Immature natural killer cell (primary cell): ENCODE results near the gene NEK11. TPM values are rescaled to one million over a fixed set of nuclear protein-coding genes. Genes with fewer than 3 reads are reported as not detected.
A peak's percentile ranks its signal among the peaks of the same experiment; 100 is the strongest.

ENCODE experiments used
- DNase-seq, 3 donors: peaks; one replicate each; pipeline ENCODE4 v3.0.0; 2022; ENCODE audit warnings: mixed read lengths in 1 of 3
- H3K27ac Mint-ChIP-seq, 6 donors: one replicate each; pipeline ENCODE4 v1.8.0; 2020; ENCODE audit warnings: mixed read lengths in 6 of 6, mild to moderate bottlenecking in 5 of 6, inconsistent platforms in 4 of 6, moderate library complexity in 3 of 6
- H3K27me3 Mint-ChIP-seq, 3 donors: one replicate each; pipeline ENCODE4 v1.8.0; 2020 to 2021; ENCODE audit warnings: low read depth in 3 of 3, mild to moderate bottlenecking in 3 of 3, mixed read lengths in 3 of 3, moderate library complexity in 3 of 3, inconsistent platforms in 1 of 3
- H3K36me3 Mint-ChIP-seq, 3 donors: one replicate each; pipeline ENCODE4 v1.8.0; 2020; ENCODE audit warnings: mixed read lengths in 3 of 3, inconsistent platforms in 2 of 3, mild to moderate bottlenecking in 2 of 3
- H3K4me1 Mint-ChIP-seq, 2 donors: one replicate each; pipeline ENCODE4 v1.8.0; 2020; ENCODE audit warnings: inconsistent platforms in 2 of 2, mild to moderate bottlenecking in 2 of 2, mixed read lengths in 2 of 2, moderate library complexity in 1 of 2
- H3K4me3 Mint-ChIP-seq, 5 donors: one replicate each; pipeline ENCODE4 v1.8.0; 2020; ENCODE audit warnings: mild to moderate bottlenecking in 5 of 5, mixed read lengths in 5 of 5, inconsistent platforms in 3 of 5, moderate library complexity in 3 of 5
- H3K9me3 Mint-ChIP-seq, 6 donors: one replicate each; pipeline ENCODE4 v1.8.0; 2020; ENCODE audit warnings: mild to moderate bottlenecking in 6 of 6, mixed read lengths in 6 of 6, inconsistent platforms in 4 of 6, moderate library complexity in 3 of 6
- polyA plus RNA-seq, 3 donors: library from polyadenylated mRNA; unstranded; fragments of 300-500 nt; fragmentation: Illumina TruSeq; gene quantifications; one replicate each; pipeline ENCODE4 v1.2.3, GENCODE V29; 2021

The NEK11 gene
- polyA plus RNA-seq, 3 donors from 2014 or later = 0.41 to 0.47 TPM; not detected in 1

DNA sequence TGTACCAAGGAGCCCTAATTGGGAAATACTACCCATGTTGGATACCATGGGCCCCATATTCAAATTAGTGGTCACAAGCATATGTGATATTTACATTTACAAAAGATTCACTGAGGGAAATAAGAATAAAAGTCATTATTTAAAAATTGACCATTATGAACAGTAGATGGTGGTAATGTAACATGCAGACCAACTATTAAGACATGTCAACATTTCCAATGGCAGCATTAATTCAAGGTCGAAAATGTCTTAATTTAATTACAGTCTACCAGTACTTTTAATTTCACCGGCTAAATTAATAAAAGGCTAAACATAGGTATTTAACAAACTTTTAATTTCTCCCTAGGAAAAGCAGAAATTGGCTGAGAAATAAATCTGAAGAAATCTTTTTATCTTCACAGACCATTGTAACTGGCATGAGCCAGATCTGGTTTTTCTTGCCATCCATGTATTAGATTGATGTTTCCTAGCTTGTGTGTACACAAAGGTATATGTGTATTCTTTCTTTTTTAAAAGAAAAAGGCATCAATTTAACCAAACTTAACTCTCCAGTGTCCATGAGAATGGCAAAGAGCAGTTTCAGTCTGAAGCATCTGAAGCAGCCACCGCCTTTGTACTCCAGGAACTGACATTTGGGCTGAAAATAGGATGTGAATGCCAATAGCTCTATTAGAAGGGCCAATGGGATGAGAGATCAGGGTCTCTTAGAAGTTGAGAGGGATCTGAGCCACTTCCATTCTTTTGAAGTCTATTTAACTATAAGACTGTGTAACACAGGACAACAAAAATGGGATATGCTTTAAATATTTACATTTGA is 26.6 kb downstream of the NEK11 start:
- H3K4me1 Mint-ChIP-seq = no peaks in the 10 kb centered on the region
- peaks cover 0 to 6% (median 0%) of the 10 kb centered on the region in 3 donors for H3K36me3 Mint-ChIP-seq
- peaks cover 0 to 2% (median 0%) of the 10 kb centered on the region in 6 donors for H3K9me3 Mint-ChIP-seq
- H3K27ac Mint-ChIP-seq = no peak overlapping the region
- peak in 2 of 3 donors; percentile 8 to 10 for DNase-seq
- peaks cover 0 to 2% (median 2%) of the 10 kb centered on the region in 3 donors for H3K27me3 Mint-ChIP-seq
- H3K4me3 Mint-ChIP-seq = no peak overlapping the region

DNA sequence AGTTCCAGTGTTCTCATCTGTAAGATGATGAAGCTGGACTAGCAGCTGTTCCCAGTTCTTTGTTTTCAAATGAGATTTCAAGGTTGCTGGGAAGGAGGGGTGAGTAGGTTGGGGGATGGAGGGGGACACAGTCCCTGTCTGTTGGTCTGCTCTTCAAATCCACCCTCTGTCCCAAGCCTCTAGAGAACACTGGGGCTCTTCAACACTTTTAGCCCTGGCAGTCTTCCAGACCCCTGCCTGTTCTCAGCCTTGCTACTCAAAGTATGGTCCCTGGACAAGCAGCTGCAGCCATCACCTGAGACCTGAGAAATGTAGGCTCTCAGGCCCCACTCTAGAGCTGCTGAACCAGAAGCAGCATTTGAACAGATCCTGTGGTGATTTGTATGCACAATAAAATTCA is 41.3 kb downstream of the NEK11 start:
- no peaks in the 10 kb centered on the region for H3K36me3 Mint-ChIP-seq

DNA sequence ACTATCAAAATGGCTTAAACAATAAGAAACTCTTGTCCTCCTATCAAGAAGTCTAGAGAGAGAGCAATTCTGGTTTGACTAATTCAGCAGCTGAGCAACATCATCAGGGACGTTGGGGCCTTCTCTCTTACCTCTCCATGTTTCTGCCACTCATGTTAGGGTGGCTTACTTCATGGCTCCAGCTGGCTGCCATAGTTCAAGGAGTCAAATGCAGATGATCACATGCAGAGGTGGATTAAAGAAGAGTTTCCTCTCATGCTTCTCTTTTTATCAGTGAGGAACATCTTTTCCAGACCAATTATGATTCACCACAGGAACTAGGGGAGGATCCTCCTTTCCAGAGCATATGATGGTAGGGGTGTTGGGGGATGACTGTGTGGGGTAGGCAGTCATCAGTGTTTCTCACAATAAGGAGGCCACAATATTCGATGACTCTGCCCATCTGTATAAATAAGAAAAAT is 45.5 kb downstream of the NEK11 start:
- no peak overlapping the region for H3K4me3 Mint-ChIP-seq
- peaks cover 0 to 2% (median 1%) of the 10 kb centered on the region in 3 donors for H3K27me3 Mint-ChIP-seq
- no peak for DNase-seq
- no peaks in the 10 kb centered on the region for H3K9me3 Mint-ChIP-seq
- no peak overlapping the region for H3K27ac Mint-ChIP-seq
- no peaks in the 10 kb centered on the region for H3K36me3 Mint-ChIP-seq
- H3K4me1 Mint-ChIP-seq = no peaks in the 10 kb centered on the region

More for the DNA sequence above, 41.3 kb downstream of the NEK11 start:
- no peaks in the 10 kb centered on the region for H3K4me1 Mint-ChIP-seq
- peaks cover 0 to 2% (median 0%) of the 10 kb centered on the region in 3 donors for H3K27me3 Mint-ChIP-seq
- no peak overlapping the region for H3K4me3 Mint-ChIP-seq
- no peak for DNase-seq
- H3K9me3 Mint-ChIP-seq = no peaks in the 10 kb centered on the region
- peak overlapping the region in 1 of 6 donors; percentile 5 for H3K27ac Mint-ChIP-seq

DNA sequence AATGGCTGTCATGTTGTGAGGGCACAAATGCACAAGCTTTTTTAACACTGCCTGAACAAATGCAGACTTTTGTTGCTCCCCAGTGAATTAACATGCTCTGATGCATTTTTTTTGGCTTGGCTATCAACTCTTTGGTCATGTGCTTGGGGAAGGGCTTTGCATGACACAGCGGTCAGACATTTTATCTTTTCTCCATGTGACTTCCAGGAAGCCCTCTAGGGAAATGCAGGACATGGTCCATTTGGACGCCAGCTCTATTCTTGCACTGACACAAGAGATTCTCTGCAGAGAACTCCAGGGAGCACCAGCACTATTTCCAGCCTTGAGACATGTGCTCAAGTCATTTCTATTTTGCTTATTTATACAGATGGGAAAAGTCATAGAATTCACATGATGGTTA is 46.2 kb downstream of the NEK11 start:
- no peaks in the 10 kb centered on the region for H3K36me3 Mint-ChIP-seq
- no peak overlapping the region for H3K4me3 Mint-ChIP-seq

DNA sequence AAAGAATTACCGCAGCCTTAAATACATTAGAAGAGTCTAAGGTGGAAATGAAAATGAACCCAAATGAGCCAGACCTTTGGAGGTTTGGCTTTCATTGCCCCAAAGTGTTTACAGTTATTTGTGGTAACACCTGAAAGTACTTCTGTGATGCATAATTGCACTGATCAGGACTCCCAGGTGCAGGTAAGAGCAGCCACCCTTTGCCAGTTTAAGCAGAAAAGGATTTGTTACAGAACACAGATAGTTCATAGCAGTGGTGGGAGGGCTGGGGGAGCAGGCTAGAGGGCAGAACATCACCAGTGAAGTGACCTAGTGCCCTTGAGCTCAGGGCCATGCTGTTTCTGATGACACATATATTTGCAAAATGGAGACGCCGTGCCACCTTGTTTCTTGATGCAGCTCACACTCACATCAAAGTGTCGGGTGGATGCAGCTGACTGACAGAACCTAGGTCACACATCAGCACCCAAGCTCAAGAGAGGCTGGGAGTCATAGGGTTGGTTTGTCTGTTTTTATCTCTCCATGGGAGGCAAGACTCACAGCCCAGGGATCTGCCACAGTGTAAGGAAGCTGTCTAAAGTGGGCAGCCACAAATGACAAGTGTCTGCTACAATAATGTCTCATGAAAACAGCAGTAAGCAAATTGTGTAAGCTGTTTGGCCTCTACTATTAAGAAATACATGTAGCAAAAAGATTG is 49.1 kb downstream of the NEK11 start:
- Mint-ChIP-seq H3K9me3 (no peaks in the 10 kb centered on the region), H3K4me3 (no peak overlapping the region), H3K4me1 (no peaks in the 10 kb centered on the region), H3K27me3 (peaks cover 0 to 2% (median 1%) of the 10 kb centered on the region in 3 donors), H3K27ac (no peak overlapping the region), H3K36me3 (no peaks in the 10 kb centered on the region)
- DNase-seq = no peak

More for the DNA sequence above, 46.2 kb downstream of the NEK11 start:
- no peaks in the 10 kb centered on the region for H3K4me1 Mint-ChIP-seq
- no peaks in the 10 kb centered on the region for H3K9me3 Mint-ChIP-seq
- H3K27me3 Mint-ChIP-seq = peaks cover 0 to 2% (median 1%) of the 10 kb centered on the region in 3 donors
- H3K27ac Mint-ChIP-seq = no peak overlapping the region
- no peak for DNase-seq

DNA sequence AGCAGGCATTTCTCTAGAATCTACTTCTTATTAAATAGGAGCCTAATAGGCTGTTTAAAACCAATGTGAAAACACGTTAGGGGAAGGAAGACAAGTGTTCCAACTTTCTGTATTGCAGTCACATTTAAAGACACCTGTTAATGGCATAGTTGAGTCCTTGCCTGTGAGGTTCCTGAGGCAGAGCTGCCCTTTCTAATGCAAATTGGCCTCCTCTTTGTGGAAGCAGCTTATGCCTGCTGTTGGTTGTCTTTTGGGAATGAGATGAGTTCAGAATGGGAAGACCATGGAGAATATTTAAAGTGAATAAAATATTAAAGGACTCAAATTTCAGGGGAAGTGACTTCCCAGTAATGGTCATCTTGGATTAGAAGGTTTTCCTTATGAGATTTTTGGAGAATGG is 51.2 kb downstream of the NEK11 start:
- Mint-ChIP-seq H3K36me3 (no peaks in the 10 kb centered on the region), H3K27ac (no peak overlapping the region), H3K4me1 (no peaks in the 10 kb centered on the region), H3K4me3 (no peak overlapping the region), H3K9me3 (no peaks in the 10 kb centered on the region), H3K27me3 (peaks cover 0 to 2% (median 1%) of the 10 kb centered on the region in 3 donors)
- no peak for DNase-seq

DNA sequence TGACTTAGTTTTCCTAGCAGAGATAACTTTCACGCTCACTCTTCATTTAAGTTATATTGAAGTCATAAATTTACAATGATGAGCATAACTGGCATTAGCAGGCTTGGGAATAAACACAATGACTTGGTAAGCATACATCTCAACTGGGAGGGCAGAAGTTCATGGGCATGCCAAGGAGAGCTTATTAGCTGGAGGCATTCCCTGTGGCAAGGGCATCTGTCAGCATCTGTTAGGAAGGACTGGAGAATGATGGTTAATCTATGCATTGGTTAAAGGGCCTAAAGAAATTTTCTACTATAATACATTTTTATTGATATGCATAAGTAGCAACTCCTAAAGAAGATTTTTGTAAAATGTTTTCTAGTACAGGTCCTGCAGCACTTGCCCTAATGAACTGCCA is 52.4 kb downstream of the NEK11 start:
- Mint-ChIP-seq H3K4me1 (peaks cover 2 to 5% of the 10 kb centered on the region in 2 donors), H3K4me3 (no peak overlapping the region), H3K36me3 (no peaks in the 10 kb centered on the region), H3K9me3 (no peaks in the 10 kb centered on the region), H3K27ac (no peak overlapping the region), H3K27me3 (peaks cover 0 to 2% (median 2%) of the 10 kb centered on the region in 3 donors)
- no peak for DNase-seq

DNA sequence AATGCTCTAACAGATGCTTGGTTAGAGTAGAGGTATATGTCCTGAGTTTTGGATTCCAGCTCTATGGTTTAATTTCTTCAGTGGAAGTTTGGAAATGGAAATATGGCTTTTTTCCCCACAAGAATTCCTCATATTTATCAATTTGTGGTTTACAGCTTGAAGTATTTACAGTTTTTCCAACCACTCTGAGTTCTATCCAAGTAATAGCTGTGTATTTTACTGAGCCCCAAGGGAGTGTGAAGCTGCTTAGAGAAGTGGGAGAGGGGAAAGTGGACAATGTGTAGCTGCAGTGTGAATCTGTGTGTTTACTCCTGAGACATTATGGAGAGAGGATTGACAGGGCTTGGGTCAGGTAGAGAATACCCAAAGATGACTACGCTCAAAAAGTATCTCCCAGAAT is 54.5 kb downstream of the NEK11 start:
- Mint-ChIP-seq H3K9me3 (no peaks in the 10 kb centered on the region), H3K27ac (no peak overlapping the region), H3K27me3 (peaks cover 0 to 2% (median 0%) of the 10 kb centered on the region in 3 donors), H3K4me1 (peaks cover 2 to 6% of the 10 kb centered on the region in 2 donors), H3K4me3 (no peak overlapping the region), H3K36me3 (no peaks in the 10 kb centered on the region)
- DNase-seq = no peak

DNA sequence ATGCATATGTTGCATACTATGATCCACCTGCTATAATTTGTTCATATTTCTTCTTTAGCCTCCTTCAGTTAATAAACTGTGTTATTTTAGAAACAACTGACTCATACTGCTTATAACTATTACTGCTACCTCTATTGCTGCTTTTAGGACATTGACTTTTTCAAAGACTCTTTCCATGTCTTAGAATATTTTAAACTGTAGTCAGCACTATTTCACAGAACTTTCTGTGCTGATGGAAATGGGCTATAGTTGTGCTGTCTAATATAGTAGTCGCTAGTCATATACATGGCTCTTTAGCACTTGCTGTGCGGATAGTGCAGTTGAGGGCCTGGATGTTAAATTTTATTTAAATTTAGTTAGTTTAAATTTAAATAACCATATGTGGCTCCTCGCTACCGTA is 55.6 kb downstream of the NEK11 start:
- DNase-seq = no peak
- Mint-ChIP-seq H3K4me1 (peaks cover 2 to 6% of the 10 kb centered on the region in 2 donors), H3K36me3 (no peaks in the 10 kb centered on the region), H3K9me3 (no peaks in the 10 kb centered on the region), H3K27me3 (peaks cover 0 to 2% (median 0%) of the 10 kb centered on the region in 3 donors), H3K27ac (no peak overlapping the region), H3K4me3 (no peak overlapping the region)

DNA sequence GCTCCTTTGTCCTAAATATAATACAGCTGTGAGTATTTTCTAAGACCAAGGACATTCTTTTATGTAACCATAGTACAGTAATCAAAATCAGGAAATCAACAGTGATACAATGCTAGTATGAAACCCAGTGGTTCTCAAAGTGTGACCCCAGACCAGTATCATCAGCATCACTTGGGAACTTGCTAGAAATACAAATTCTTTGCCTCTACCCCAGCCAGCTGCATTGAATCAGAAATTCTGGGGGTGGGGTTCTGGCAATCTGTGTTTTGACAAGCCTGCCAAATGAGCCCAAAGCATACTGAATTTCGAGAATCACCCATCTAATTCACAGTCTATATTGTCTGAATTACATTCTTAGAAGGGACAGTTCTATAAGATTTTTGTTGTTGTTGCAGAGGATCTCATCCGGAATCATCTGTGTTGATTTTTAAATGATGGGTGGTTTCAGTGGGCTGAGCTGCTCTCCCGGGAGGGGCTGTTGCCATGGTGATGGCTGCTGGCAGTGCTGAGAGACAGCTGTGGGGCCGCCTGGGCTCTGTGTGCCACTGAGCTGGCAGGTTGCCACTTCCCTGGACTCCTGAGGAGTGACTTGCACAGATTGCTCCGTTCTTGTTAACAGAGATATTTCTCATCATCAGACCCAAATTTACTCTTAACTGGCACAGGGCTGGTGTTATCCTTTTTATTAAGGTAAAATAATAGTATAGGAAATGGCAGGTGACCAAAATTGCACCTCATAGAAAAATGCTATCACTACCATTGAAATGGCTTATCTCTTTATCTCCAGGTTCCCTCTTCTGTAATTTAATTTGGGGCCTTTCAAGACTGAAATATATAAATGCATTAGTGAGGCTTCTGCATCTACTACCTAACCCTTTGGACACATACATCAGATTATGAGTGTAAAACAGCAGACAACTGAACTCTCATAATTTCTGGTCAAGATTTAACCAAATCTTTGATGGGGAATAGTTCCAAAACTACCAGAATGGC is 56.5 kb downstream of the NEK11 start:
- no peak overlapping the region for H3K4me3 Mint-ChIP-seq
- no peaks in the 10 kb centered on the region for H3K9me3 Mint-ChIP-seq
- H3K27ac Mint-ChIP-seq = peak overlapping the region in 1 of 6 donors; percentile 9
- peaks cover 2 to 6% of the 10 kb centered on the region in 2 donors for H3K4me1 Mint-ChIP-seq
- DNase-seq = no peak
- H3K36me3 Mint-ChIP-seq = no peaks in the 10 kb centered on the region
- H3K27me3 Mint-ChIP-seq = peaks cover 0 to 2% (median 0%) of the 10 kb centered on the region in 3 donors

DNA sequence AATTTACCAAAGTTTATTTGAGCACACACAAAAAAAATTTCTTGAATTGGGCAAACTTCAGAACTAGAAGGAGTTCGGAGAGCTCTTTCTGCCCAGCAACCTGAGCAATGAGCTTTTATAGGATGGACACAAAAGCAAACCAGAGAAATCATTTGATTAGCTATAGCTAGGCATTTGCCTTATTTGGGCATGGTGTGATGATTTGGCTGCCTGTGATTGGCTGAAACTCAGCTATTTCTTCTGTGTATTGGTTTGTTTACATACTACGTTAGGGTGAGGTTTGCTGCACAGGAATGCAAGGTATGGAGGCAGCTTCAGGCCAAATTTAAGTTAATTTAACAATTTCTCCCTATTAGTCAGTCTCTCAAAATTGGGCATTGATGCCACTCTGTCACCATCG is 65.1 kb downstream of the NEK11 start:
- no peaks in the 10 kb centered on the region for H3K4me1 Mint-ChIP-seq
- no peak overlapping the region for H3K4me3 Mint-ChIP-seq
- DNase-seq = no peak
- peaks cover 0 to under 1% (median 0%) of the 10 kb centered on the region in 6 donors for H3K9me3 Mint-ChIP-seq
- no peak overlapping the region for H3K27ac Mint-ChIP-seq
- H3K36me3 Mint-ChIP-seq = no peaks in the 10 kb centered on the region
- H3K27me3 Mint-ChIP-seq = peaks cover 0 to 3% (median 3%) of the 10 kb centered on the region in 3 donors

DNA sequence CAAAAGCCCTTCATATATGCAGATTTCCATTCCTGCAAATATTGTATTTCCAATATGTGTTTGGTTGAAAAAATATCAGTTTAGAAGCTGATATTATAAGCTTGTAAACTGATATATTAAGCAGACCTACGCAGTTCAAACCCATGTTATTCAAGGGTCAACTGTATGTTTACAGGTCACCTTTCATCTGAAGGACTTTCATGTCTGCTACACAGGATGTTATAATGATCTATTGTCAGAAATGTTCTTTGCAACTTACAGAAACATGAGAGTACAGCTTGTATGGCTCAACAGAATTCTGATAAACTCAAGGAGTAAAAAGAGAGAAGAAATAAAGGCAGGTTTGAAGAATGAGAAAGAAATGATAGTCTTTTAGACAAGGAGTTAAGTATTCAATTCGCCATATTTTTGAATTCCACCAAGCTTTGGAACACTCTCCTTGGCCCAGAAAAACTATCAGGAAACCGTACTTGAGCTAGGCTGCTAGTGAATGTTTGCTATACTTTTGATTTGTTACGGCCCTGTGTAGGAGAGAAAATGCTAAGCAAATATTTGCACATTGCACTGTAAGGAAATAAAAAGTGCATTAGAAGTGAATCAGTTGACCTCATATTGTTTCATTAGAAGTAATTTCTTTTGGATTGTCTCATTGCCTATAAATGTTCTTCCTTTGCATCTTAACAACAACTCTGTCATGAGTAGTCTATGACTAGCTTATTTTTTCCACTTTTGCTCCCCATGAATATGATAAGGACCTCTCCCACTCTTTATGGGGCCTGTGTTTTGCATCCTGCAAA is 81.2 kb downstream of the NEK11 start:
- Mint-ChIP-seq H3K4me1 (no peaks in the 10 kb centered on the region), H3K9me3 (peaks cover 0 to 2% (median 0%) of the 10 kb centered on the region in 6 donors), H3K27me3 (peaks cover 0 to 3% (median 1%) of the 10 kb centered on the region in 3 donors), H3K27ac (no peak overlapping the region), H3K4me3 (no peak overlapping the region), H3K36me3 (peaks cover 0 to 3% (median 0%) of the 10 kb centered on the region in 3 donors)
- DNase-seq = no peak
